ENCODE results near the gene KLHL29. TPM values are rescaled to one million over a fixed set of nuclear protein-coding genes. Genes with fewer than 3 reads are reported as not detected.

The KLHL29 gene
- polyA plus RNA-seq, 3 donors, result 0.03 TPM; not detected in 2

- Histone ChIP-seq H4K20me1 (ENCODE audit: insufficient read depth, low read length) (no peaks in the 10 kb centered on the region), H3K27me3 (ENCODE audit: control insufficient read depth in 2 of 2, insufficient read depth in 2 of 2, low read length in 2 of 2) (no peaks in the 10 kb centered on the region), H3K4me1 (ENCODE audit: control insufficient read depth in 1 of 2, insufficient read depth in 2 of 2, low read length in 2 of 2) (peaks cover 0 to 10% of the 10 kb centered on the region in 2 donors), H3K27ac (ENCODE audit: low read depth in 1 of 2, low read length in 2 of 2) (no peak overlapping the region), H3K36me3 (replicated peaks in 1 of 2; ENCODE audit: control insufficient read depth in 1 of 2, insufficient read depth in 2 of 2, low read length in 2 of 2) (peaks cover 6 to 25% of the 10 kb centered on the region in 2 donors), H2AFZ (ENCODE audit: insufficient read depth, low read depth, low read length, poor library complexity, severe bottlenecking) (no peak overlapping the region), H3K9me3 (replicated peaks in 1 of 2; ENCODE audit: control insufficient read depth in 1 of 2, insufficient read depth in 1 of 2, low read length in 2 of 2) (no peaks in the 10 kb centered on the region), H3K79me2 (ENCODE audit: insufficient read depth, low read length) (no peaks in the 10 kb centered on the region), H3K4me3 (replicated peaks in 1 of 3; ENCODE audit: low read depth in 2 of 3, low read length in 3 of 3) (no peak overlapping the region), H3K4me2 (replicated peaks; ENCODE audit: extremely low read depth, low read length, poor library complexity, severe bottlenecking) (no peak overlapping the region), H3K9ac (ENCODE audit: insufficient read depth, low read length, poor library complexity, severe bottlenecking) (no peak overlapping the region)
- 98% methylated on average over 16 of the region's 17 CpGs for WGBS (ENCODE audit: insufficient coverage)
- intact Hi-C loops (cut with micrococcal nuclease), result no loop called here
- no peak for DNase-seq
- peaks cover 39 to 43% of the 10 kb centered on the region in 2 donors for H3K36me3 Mint-ChIP-seq
- TF ChIP-seq CTCF (IDR thresholded peaks at IDR 0.05), result no peak
- peaks cover 2 to 10% (median 7%) of the 10 kb centered on the region in 7 donors for H3K9me3 Mint-ChIP-seq
- H3K4me1 Mint-ChIP-seq, result peaks cover 15% of the 10 kb centered on the region
- H3K27ac Mint-ChIP-seq, result no peak overlapping the region
- peaks cover 0 to 4% (median 0%) of the 10 kb centered on the region in 3 donors for H3K27me3 Mint-ChIP-seq (ENCODE audit: low read depth in 3 of 3)
- no peak overlapping the region for H3K4me3 Mint-ChIP-seq
These were observed 318.1 kb downstream of the KLHL29 start for GRCh38 chr2:23703037-23703582.

GRCh38 chr2:23703583-23704385, 318.8 kb downstream of the KLHL29 start:
- Histone ChIP-seq H3K4me2 (replicated peaks; ENCODE audit: extremely low read depth, low read length, poor library complexity, severe bottlenecking) (no peak overlapping the region), H3K27ac (ENCODE audit: low read depth in 1 of 2, low read length in 2 of 2) (no peak overlapping the region), H3K9me3 (replicated peaks in 1 of 2; ENCODE audit: control insufficient read depth in 1 of 2, insufficient read depth in 1 of 2, low read length in 2 of 2) (no peaks in the 10 kb centered on the region), H3K27me3 (ENCODE audit: control insufficient read depth in 2 of 2, insufficient read depth in 2 of 2, low read length in 2 of 2) (no peaks in the 10 kb centered on the region), H2AFZ (ENCODE audit: insufficient read depth, low read depth, low read length, poor library complexity, severe bottlenecking) (no peak overlapping the region), H3K9ac (ENCODE audit: insufficient read depth, low read length, poor library complexity, severe bottlenecking) (no peak overlapping the region), H3K36me3 (replicated peaks in 1 of 2; ENCODE audit: control insufficient read depth in 1 of 2, insufficient read depth in 2 of 2, low read length in 2 of 2) (peaks cover 13 to 29% of the 10 kb centered on the region in 2 donors), H3K4me3 (replicated peaks in 1 of 3; ENCODE audit: low read depth in 2 of 3, low read length in 3 of 3) (no peak overlapping the region), H4K20me1 (ENCODE audit: insufficient read depth, low read length) (no peaks in the 10 kb centered on the region), H3K79me2 (ENCODE audit: insufficient read depth, low read length) (no peaks in the 10 kb centered on the region), H3K4me1 (ENCODE audit: control insufficient read depth in 1 of 2, insufficient read depth in 2 of 2, low read length in 2 of 2) (peaks cover 0 to 10% of the 10 kb centered on the region in 2 donors)
- 100% methylated on average over 1 of the region's 16 CpGs for WGBS (ENCODE audit: insufficient coverage)
- no peak for DNase-seq
- no peak for TF ChIP-seq CTCF (IDR thresholded peaks at IDR 0.05)
- intact Hi-C loops (cut with micrococcal nuclease), result no loop called here
- H3K36me3 Mint-ChIP-seq, result peaks cover 40 to 47% of the 10 kb centered on the region in 2 donors
- peaks cover 15% of the 10 kb centered on the region for H3K4me1 Mint-ChIP-seq
- peak overlapping the region in 1 of 7 donors; percentile 70 for H3K27ac Mint-ChIP-seq
- peaks cover 0 to 2% (median 0%) of the 10 kb centered on the region in 3 donors for H3K27me3 Mint-ChIP-seq (ENCODE audit: low read depth in 3 of 3)
- H3K4me3 Mint-ChIP-seq, result no peak overlapping the region
- H3K9me3 Mint-ChIP-seq, result peaks cover 2 to 10% (median 7%) of the 10 kb centered on the region in 7 donors
